K562 (cell line): ENCODE measurements around the gene COBLL1. TPM values are rescaled to one million over a fixed set of nuclear protein-coding genes. Genes with fewer than 3 reads are reported as not detected.

Experiments used
- ATAC-seq: fragments of 200-7000 bp; cut with Tn5 transposase; 3 replicates; pipeline ENCODE4 v1.9.1; 2020; ENCODE audit warnings: moderate library complexity
- BruUV-seq: library from RNA; stranded (reverse); fragments of 400-500 nt; replicated peaks from 2 replicates; lab custom pipeline; 2021; lab: Mats Ljungman, UMichigan
- CTCF ChIA-PET: fragments of 300-600 bp; formaldehyde crosslinking; extraction: SDS; loops from one replicate; lab custom pipeline; 2021; ENCODE audit warnings: low intra/inter-chr PET ratio; lab: Yijun Ruan, JAX
- POLR2A ChIA-PET: fragments of 300-600, 350-650 bp; sonication (Branson Sonifier 250); formaldehyde crosslinking; extraction: SDS; loops from one replicate; lab custom pipeline; 2021; ENCODE audit warnings: antibody characterized with exemption, inconsistent platforms; lab: Yijun Ruan, JAX
- DNase-seq, 4 experiments: peaks; one replicate each; pipeline versions ENCODE4 v3.0.0 to v3.0.0-alpha.2; 2011 to 2018; ENCODE audit warnings: low spot score in 3 of 4, mixed read lengths in 3 of 4; ENCODE audit errors: extremely low read depth in 1 of 4
- FAIRE-seq: peaks from 2 replicates; lab custom pipeline; 2011; peaks lifted over from hg19 to GRCh38; lab: Jason Lieb, UNC
- H2AFZ ChIP-seq: 2 replicates; pipeline ENCODE4 v1.6.0; 2011; ENCODE audit warnings: low read depth, low read length, control low read depth, inconsistent platforms
- H3K27ac ChIP-seq: fragments of 200-600 bp; 3 replicates; pipeline ENCODE4 v1.8.0; 2011; ENCODE audit warnings: low read depth, mild to moderate bottlenecking, control low read depth, inconsistent platforms, low read length, moderate library complexity, mixed read lengths; ENCODE audit errors: extremely low read depth
- H3K27me3 ChIP-seq, 2 experiments: fragments of 300-600 bp in 1 of 2; 2 replicates in 1 of 2; 3 replicates in 1 of 2; pipeline versions ENCODE4 v1.6.0 to v1.8.0; 2011; ENCODE audit warnings: inconsistent platforms in 2 of 2, low read length in 2 of 2, mild to moderate bottlenecking in 1 of 2, mixed read lengths in 1 of 2, moderate library complexity in 1 of 2; ENCODE audit not compliant: control insufficient read depth in 2 of 2, insufficient read depth in 2 of 2
- H3K36me3 ChIP-seq: fragments of 300-600 bp; 3 replicates; pipeline ENCODE4 v1.8.0; 2011; ENCODE audit warnings: mild to moderate bottlenecking, low read length, inconsistent platforms; ENCODE audit not compliant: control insufficient read depth, insufficient read depth
- H3K4me1 ChIP-seq, 2 experiments: fragments of 200-600 bp in 1 of 2; replicated peaks in 1 of 2; 2 replicates in 1 of 2; 3 replicates in 1 of 2; pipeline versions ENCODE4 v1.5.1 to v1.8.0; 2011; ENCODE audit warnings: inconsistent platforms in 2 of 2, low read length in 2 of 2, mild to moderate bottlenecking in 1 of 2, mixed read lengths in 1 of 2, moderate library complexity in 1 of 2; ENCODE audit not compliant: control insufficient read depth in 2 of 2, insufficient read depth in 2 of 2
- H3K4me2 ChIP-seq: 2 replicates; pipeline ENCODE4 v1.6.1; 2011; ENCODE audit warnings: low read length, control low read depth, inconsistent platforms, mixed read lengths; ENCODE audit not compliant: insufficient read depth
- H3K4me3 ChIP-seq: fragments of 200-600 bp; sonication (generic), shearing (Covaris generic); 2 replicates; pipeline ENCODE4 v1.5.1; 2016; ENCODE audit warnings: control low read depth, inconsistent platforms
- H3K79me2 ChIP-seq: fragments of 200-600 bp; 3 replicates; pipeline ENCODE4 v1.8.0; 2011; ENCODE audit warnings: low read length, inconsistent platforms; ENCODE audit not compliant: control insufficient read depth, insufficient read depth
- H3K9ac ChIP-seq, 2 experiments: 2 replicates each; pipeline versions ENCODE4 v1.6.0 to v1.6.1; 2011; ENCODE audit warnings: low read depth in 2 of 2, low read length in 2 of 2, control low read depth in 1 of 2, inconsistent platforms in 1 of 2, mild to moderate bottlenecking in 1 of 2, mixed read lengths in 1 of 2; ENCODE audit not compliant: insufficient read depth in 1 of 2
- H3K9me1 ChIP-seq: one replicate; pipeline ENCODE4 v1.6.0; 2011; ENCODE audit warnings: inconsistent platforms, mild to moderate bottlenecking, low read length, moderate library complexity; ENCODE audit not compliant: control insufficient read depth, insufficient read depth
- H3K9me3 ChIP-seq: replicated peaks from 2 replicates; pipeline ENCODE4 v1.5.1; 2011; ENCODE audit warnings: low read depth, low read length, inconsistent platforms; ENCODE audit not compliant: control insufficient read depth, insufficient read depth
- H4K20me1 ChIP-seq: replicated peaks from 2 replicates; pipeline ENCODE4 v1.6.1; 2011; ENCODE audit warnings: low read length, inconsistent platforms, mixed read lengths; ENCODE audit not compliant: control insufficient read depth, insufficient read depth
- BRCA1 ChIP-seq, 2 experiments: fragments of 450-650 bp in 1 of 2; sonication (generic) in 1 of 2; formaldehyde crosslinking in 1 of 2; IDR thresholded peaks; 2 replicates each; pipeline versions ENCODE4 v1.5.0 to v1.6.1; 2017 to 2020; ENCODE audit warnings: mild to moderate bottlenecking in 1 of 2, missing genetic modification reagents in 1 of 2
- HDGF ChIP-seq: fragments of 450-650 bp; IDR thresholded peaks from 2 replicates; pipeline ENCODE4 v1.6.1; 2016
- ILF3 ChIP-seq: fragments of 450-650 bp; IDR thresholded peaks from 2 replicates; pipeline ENCODE4 v1.6.1; 2018; ENCODE audit warnings: antibody characterized with exemption, mild to moderate bottlenecking, moderate library complexity, borderline replicate concordance
- MCM5 ChIP-seq: fragments of 450-650 bp; IDR thresholded peaks from 2 replicates; pipeline ENCODE4 v1.6.1; 2016; ENCODE audit warnings: low read depth
- MECOM ChIP-seq: fragments of 250-450 bp; sonication (Bioruptor Pico); IDR thresholded peaks from 2 replicates; pipeline ENCODE4 v1.8.0; 2022; ENCODE audit warnings: inconsistent platforms
- RBM22 ChIP-seq: fragments of 200-400 bp; formaldehyde crosslinking; IDR thresholded peaks from 2 replicates; pipeline ENCODE4 v1.6.1; 2018; ENCODE audit warnings: low read length, low read depth; ENCODE audit not compliant: poor library complexity, severe bottlenecking
- TAF7 ChIP-seq: fragments of 450-650 bp; IDR thresholded peaks from 2 replicates; pipeline ENCODE4 v1.6.1; 2016; ENCODE audit warnings: missing genetic modification characterization, missing compliant biosample characterization
- ZKSCAN3 ChIP-seq: fragments of 250-450 bp; sonication (Bioruptor Pico); IDR thresholded peaks from 2 replicates; pipeline ENCODE4 v1.4.0; 2020
- ZNF197 ChIP-seq: fragments of 200-800 bp; sonication (Bioruptor generic); IDR thresholded peaks from 2 replicates; pipeline ENCODE4 v1.6.1; 2016; ENCODE audit warnings: low read depth, missing genetic modification characterization, missing compliant biosample characterization
- ZNF3 ChIP-seq: fragments of 250-450 bp; sonication (Bioruptor Pico); IDR thresholded peaks from 2 replicates; pipeline ENCODE4 v1.5.0; 2021; ENCODE audit warnings: mild to moderate bottlenecking, moderate library complexity
- ZNF668 ChIP-seq: fragments of 250-450 bp; sonication (Bioruptor Pico); IDR thresholded peaks from 2 replicates; pipeline ENCODE4 v1.8.0; 2022; ENCODE audit warnings: mild to moderate bottlenecking, inconsistent platforms
- WGBS: fragments of 100-300 bp; shearing (Covaris generic); methylation state at CpG from one replicate; pipeline ENCODE4 v1.1.6; 2016; ENCODE audit warnings: low coverage, mixed read lengths; ENCODE audit not compliant: insufficient coverage; ENCODE audit errors: missing lambda C conversion rate; 5-methylcytosine and 5-hydroxymethylcytosine counted together
- in situ Hi-C: fragments of 300-500 bp; cut with MboI; formaldehyde crosslinking; loops from 4 replicates; pipeline ENCODE4 v1.15.0; 2018; ENCODE audit warnings: inconsistent platforms, mixed read lengths
- intact Hi-C: fragments of 100-400 bp; cut with micrococcal nuclease; formaldehyde crosslinking; loops from 2 replicates; pipeline ENCODE4 v1.14.2; 2022
- polyA plus RNA-seq, 8 experiments: library from polyadenylated mRNA; depleted of rRNA in 4 of 8; stranded (reverse) in 5 of 8; unstranded in 3 of 8; fragments of >200 nt; fragmentation: Nextera tagmentation in 2 of 8; fragmentation: Illumina TruSeq in 1 of 8; extraction: Ambion mirVana in 2 of 8; extraction: Trizol in 1 of 8; gene quantifications; 2 replicates each; pipeline versions ENCODE4 v1.2.1 to v1.2.3, GENCODE V29; 2011 to 2014; ENCODE audit warnings: inconsistent platforms in 1 of 8, missing spikeins in 1 of 8
- total RNA-seq, 7 experiments: library from RNA; depleted of rRNA in 6 of 7; stranded (reverse); fragments of >200 nt in 6 of 7; fragmentation: Illumina TruSeq in 2 of 7; extraction: Trizol in 2 of 7; gene quantifications; 2 replicates each; pipeline versions ENCODE4 v1.2.1 to v1.2.3, GENCODE V29; 2011 to 2021; ENCODE audit warnings: low replicate concordance in 1 of 7
- TF ChIP-seq, protein P1 (sequence below): fragments of 250-450 bp; sonication (Bioruptor Pico); IDR thresholded peaks from 2 replicates; pipeline ENCODE4 v1.9.0; 2021; ENCODE audit warnings: mild to moderate bottlenecking, inconsistent platforms
- TF ChIP-seq, protein P2 (sequence below): fragments of 450-650 bp; IDR thresholded peaks from 2 replicates; pipeline ENCODE4 v1.6.1; 2016; ENCODE audit warnings: low read depth, mild to moderate bottlenecking, moderate library complexity
- TF ChIP-seq, protein P3 (sequence below), 3 experiments: fragments of 200-800 bp in 1 of 3; sonication (Bioruptor generic) in 1 of 3; sonication (generic) in 1 of 3; formaldehyde crosslinking in 1 of 3; IDR thresholded peaks; 2 replicates each; pipeline versions ENCODE4 v1.6.1 to v1.8.0; 2016 to 2022; ENCODE audit warnings: mild to moderate bottlenecking in 2 of 3, missing compliant biosample characterization in 2 of 3, missing genetic modification characterization in 2 of 3, missing genetic modification reagents in 1 of 3

The COBLL1 gene
- total and polyA plus RNA-seq, 9 of the 15 experiments (the other 6 are each of a cell fraction or from before 2014, with no cell fraction given), result 0.07 to 1.6 (median 0.71) TPM

DNA sequence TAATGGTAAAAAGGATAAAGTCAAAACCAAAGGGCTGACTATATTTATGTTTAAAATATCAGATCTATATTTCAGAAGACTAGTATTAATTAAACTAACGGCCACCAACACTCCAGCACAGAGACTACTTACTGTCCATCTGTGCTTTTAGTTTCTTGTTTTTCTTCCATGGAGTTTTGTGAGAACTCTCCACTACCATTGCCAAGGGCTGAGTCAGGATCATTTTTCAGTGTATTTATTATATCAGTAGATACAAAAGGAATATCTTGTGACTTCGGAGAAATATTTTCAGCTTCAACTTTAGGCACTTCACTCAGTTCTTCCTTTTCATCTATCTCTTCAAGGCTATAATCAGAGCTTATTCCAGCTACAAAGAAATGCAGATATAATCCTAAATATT, 141.2 kb downstream of the COBLL1 start:
- no peak overlapping the region for H2AFZ ChIP-seq
- H3K4me1 ChIP-seq, result no peaks in the 10 kb centered on the region
- no peaks in the 10 kb centered on the region for H3K9me3 ChIP-seq
- DNase-seq, result no peak
- H3K27me3 ChIP-seq, result no peaks in the 10 kb centered on the region
- no peaks in the 10 kb centered on the region for H3K36me3 ChIP-seq
- FAIRE-seq, result no peak
- H3K4me2 ChIP-seq, result no peak overlapping the region
- no peaks in the 10 kb centered on the region for H3K9me1 ChIP-seq
- CTCF ChIA-PET, result no interaction called here
- no peak for ATAC-seq
- H3K9ac ChIP-seq, result no peak overlapping the region
- no peak overlapping the region for H3K27ac ChIP-seq
- in situ Hi-C loops, result no loop called here
- no peaks in the 10 kb centered on the region for H4K20me1 ChIP-seq
- no TSS peak for BruUV-seq
- H3K4me3 ChIP-seq, result no peak overlapping the region
- no peaks in the 10 kb centered on the region for H3K79me2 ChIP-seq
- POLR2A ChIA-PET, result no interaction called here
- intact Hi-C loops, result no loop called here
- 0% methylated on average over 2 of the region's 2 CpGs for WGBS
- TF ChIP-seq MECOM (CRISPR knock-in tag) (no peak), MCM5 (no peak), ZNF3 (CRISPR knock-in tag) (no peak), ZNF197 (CRISPR knock-in tag) (no peak), HDGF (no peak), BRCA1 (IDR thresholded peaks at IDR 0.05) (no peak), BRCA1 (CRISPR knock-in tag; IDR thresholded peaks at IDR 0.05) (no peak), ZNF668 (CRISPR knock-in tag) (no peak), TAF7 (tag) (no peak), RBM22 (no peak), ILF3 (no peak), ZKSCAN3 (CRISPR knock-in tag) (no peak)
- TF ChIP-seq, protein P1, sequence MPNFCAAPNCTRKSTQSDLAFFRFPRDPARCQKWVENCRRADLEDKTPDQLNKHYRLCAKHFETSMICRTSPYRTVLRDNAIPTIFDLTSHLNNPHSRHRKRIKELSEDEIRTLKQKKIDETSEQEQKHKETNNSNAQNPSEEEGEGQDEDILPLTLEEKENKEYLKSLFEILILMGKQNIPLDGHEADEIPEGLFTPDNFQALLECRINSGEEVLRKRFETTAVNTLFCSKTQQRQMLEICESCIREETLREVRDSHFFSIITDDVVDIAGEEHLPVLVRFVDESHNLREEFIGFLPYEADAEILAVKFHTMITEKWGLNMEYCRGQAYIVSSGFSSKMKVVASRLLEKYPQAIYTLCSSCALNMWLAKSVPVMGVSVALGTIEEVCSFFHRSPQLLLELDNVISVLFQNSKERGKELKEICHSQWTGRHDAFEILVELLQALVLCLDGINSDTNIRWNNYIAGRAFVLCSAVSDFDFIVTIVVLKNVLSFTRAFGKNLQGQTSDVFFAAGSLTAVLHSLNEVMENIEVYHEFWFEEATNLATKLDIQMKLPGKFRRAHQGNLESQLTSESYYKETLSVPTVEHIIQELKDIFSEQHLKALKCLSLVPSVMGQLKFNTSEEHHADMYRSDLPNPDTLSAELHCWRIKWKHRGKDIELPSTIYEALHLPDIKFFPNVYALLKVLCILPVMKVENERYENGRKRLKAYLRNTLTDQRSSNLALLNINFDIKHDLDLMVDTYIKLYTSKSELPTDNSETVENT (CRISPR knock-in tag), result no peak
- TF ChIP-seq, protein P2, sequence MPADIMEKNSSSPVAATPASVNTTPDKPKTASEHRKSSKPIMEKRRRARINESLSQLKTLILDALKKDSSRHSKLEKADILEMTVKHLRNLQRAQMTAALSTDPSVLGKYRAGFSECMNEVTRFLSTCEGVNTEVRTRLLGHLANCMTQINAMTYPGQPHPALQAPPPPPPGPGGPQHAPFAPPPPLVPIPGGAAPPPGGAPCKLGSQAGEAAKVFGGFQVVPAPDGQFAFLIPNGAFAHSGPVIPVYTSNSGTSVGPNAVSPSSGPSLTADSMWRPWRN, result no peak
- TF ChIP-seq, protein P3, sequence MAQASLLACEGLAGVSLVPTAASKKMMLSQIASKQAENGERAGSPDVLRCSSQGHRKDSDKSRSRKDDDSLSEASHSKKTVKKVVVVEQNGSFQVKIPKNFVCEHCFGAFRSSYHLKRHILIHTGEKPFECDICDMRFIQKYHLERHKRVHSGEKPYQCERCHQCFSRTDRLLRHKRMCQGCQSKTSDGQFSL (CRISPR knock-in tag; IDR thresholded peaks at IDR 0.05), result no peak
- TF ChIP-seq, protein P3 (tag; IDR thresholded peaks at IDR 0.05), result no peak
- TF ChIP-seq, all 486 proteins: peak for 0
